Endodermal cell (in vitro differentiated cells): Measurements from ENCODE around the gene NAPB. TPM values are rescaled to one million over a fixed set of nuclear protein-coding genes. Genes with fewer than 3 reads are reported as not detected.
"Not testable (repeated sequence)": the region's sequence is repeated elsewhere in the genome, so short reads cannot be mapped to it uniquely, and the experiment has no call there.

ENCODE experiments used
- DNase-seq: peaks from one replicate; pipeline ENCODE4 v3.0.0-alpha.2; 2017
- H3K27ac ChIP-seq: 2 replicates; pipeline ENCODE4 v1.5.1; 2013; ENCODE audit warnings: mild to moderate bottlenecking, low read depth, low read length, moderate library complexity
- H3K27me3 ChIP-seq: 2 replicates; pipeline ENCODE4 v1.6.1; 2013; ENCODE audit warnings: mild to moderate bottlenecking, low read length, moderate library complexity; ENCODE audit not compliant: insufficient read depth, control insufficient read depth, poor library complexity, severe bottlenecking
- H3K36me3 ChIP-seq: 2 replicates; pipeline ENCODE4 v1.7.0; 2013; ENCODE audit warnings: mild to moderate bottlenecking, low read length, moderate library complexity; ENCODE audit not compliant: control insufficient read depth, insufficient read depth
- H3K4me1 ChIP-seq: one replicate; pipeline ENCODE4 v1.7.0; 2013; ENCODE audit warnings: low read length; ENCODE audit not compliant: control insufficient read depth, insufficient read depth
- H3K4me3 ChIP-seq: 2 replicates; pipeline ENCODE4 v1.5.1; 2013; ENCODE audit warnings: mild to moderate bottlenecking, low read length, moderate library complexity
- H3K9ac ChIP-seq: 2 replicates; pipeline ENCODE4 v1.6.1; 2013; ENCODE audit warnings: mild to moderate bottlenecking, low read length, moderate library complexity; ENCODE audit not compliant: poor library complexity, severe bottlenecking; ENCODE audit errors: extremely low read depth
- H3K9me3 ChIP-seq: 2 replicates; pipeline ENCODE4 v1.6.1; 2013; ENCODE audit warnings: mild to moderate bottlenecking, low read length, moderate library complexity; ENCODE audit not compliant: control insufficient read depth
- H3K27ac Mint-ChIP-seq: 2 replicates; pipeline ENCODE4 v1.8.0; 2020; ENCODE audit warnings: mixed read lengths
- H3K27me3 Mint-ChIP-seq: 2 replicates; pipeline ENCODE4 v1.8.0; 2021; ENCODE audit warnings: mild to moderate bottlenecking, mixed read lengths; ENCODE audit not compliant: insufficient read depth
- H3K36me3 Mint-ChIP-seq: 2 replicates; pipeline ENCODE4 v1.8.0; 2020; ENCODE audit warnings: low read depth, mixed read lengths
- H3K4me1 Mint-ChIP-seq: 2 replicates; pipeline ENCODE4 v1.8.0; 2020; ENCODE audit warnings: mixed read lengths
- H3K4me3 Mint-ChIP-seq: 2 replicates; pipeline ENCODE4 v1.8.0; 2020; ENCODE audit warnings: mild to moderate bottlenecking, moderate library complexity, mixed read lengths
- H3K9me3 Mint-ChIP-seq: 2 replicates; pipeline ENCODE4 v1.8.0; 2020; ENCODE audit warnings: mild to moderate bottlenecking, mixed read lengths
- WGBS, 2 experiments: methylation state at CpG; one replicate each; pipeline versions ENCODE4 v1.1.5 to v1.1.7; 2013; ENCODE audit warnings: missing lambda C conversion rate in 2 of 2, mixed read lengths in 1 of 2; ENCODE audit not compliant: insufficient coverage in 1 of 2, insufficient read length in 1 of 2; 5-methylcytosine and 5-hydroxymethylcytosine counted together
- long read RNA-seq, 4 experiments: library from polyadenylated mRNA in 2 of 4; library from RNA in 1 of 4; library from capped mRNA in 1 of 4; stranded (forward) in 3 of 4; unstranded in 1 of 4; transcript quantifications; one replicate each; pipeline ENCODE4 v2.0.0, GENCODE V29; 2020 to 2021; ENCODE audit warnings: inconsistent platforms in 1 of 4
- polyA plus RNA-seq, 2 experiments: library from polyadenylated mRNA; stranded (reverse); fragments of 50-300 nt; gene quantifications; one replicate each; pipeline ENCODE4 v1.2.3, GENCODE V29; 2013
- total RNA-seq, 2 donors: library from RNA; stranded (reverse); fragmentation: NEBNext Ultra II Directional in 1 of 2; extraction: Animal tissue kit (Norgen Biotek cat#: 25700) in 1 of 2; gene quantifications; 2 replicates in 1 of 2; 3 replicates in 1 of 2; pipeline ENCODE4 v1.2.1, GENCODE V29; 2021
- TF ChIP-seq, protein P1 (sequence below): fragments of 200-600 bp; sonication (generic); conservative IDR thresholded peaks from 2 replicates; pipeline ENCODE4 v1.5.0; 2021; ENCODE audit warnings: antibody characterized with exemption, mild to moderate bottlenecking

The NAPB gene
- total RNA-seq, result 10 to 100 TPM; 15.7 to 16.5 TPM
- polyA plus RNA-seq (2013, experiment 1 of 2), result 16.4 TPM
- polyA plus RNA-seq (2013, experiment 2 of 2), result 16.6 TPM
- long read RNA-seq, experiment 1, partial matches to known transcripts, result 0 of 2 reads
- long read RNA-seq, experiment 1, other reads (novel, unspliced or antisense), result 2 of 2 reads
- long read RNA-seq, experiment 2, partial matches to known transcripts, result 8 of 40 reads
- long read RNA-seq, experiment 2, other reads (novel, unspliced or antisense), result 25 of 40 reads
- long read RNA-seq, experiment 3, transcript NAPB-202 (10 exons, 3,824 nt), result major isoform, 21 of 79 reads
- long read RNA-seq, experiment 3, transcript NAPB-201 (11 exons, 3,837 nt), result minor isoform, 19 of 79 reads
- long read RNA-seq, experiment 3, partial matches to known transcripts, result 18 of 79 reads
- long read RNA-seq, experiment 3, other reads (novel, unspliced or antisense), result 18 of 79 reads
- long read RNA-seq, experiment 4, partial matches to known transcripts, result 0 of 5 reads
- long read RNA-seq, experiment 4, other reads (novel, unspliced or antisense), result 3 of 5 reads

DNA sequence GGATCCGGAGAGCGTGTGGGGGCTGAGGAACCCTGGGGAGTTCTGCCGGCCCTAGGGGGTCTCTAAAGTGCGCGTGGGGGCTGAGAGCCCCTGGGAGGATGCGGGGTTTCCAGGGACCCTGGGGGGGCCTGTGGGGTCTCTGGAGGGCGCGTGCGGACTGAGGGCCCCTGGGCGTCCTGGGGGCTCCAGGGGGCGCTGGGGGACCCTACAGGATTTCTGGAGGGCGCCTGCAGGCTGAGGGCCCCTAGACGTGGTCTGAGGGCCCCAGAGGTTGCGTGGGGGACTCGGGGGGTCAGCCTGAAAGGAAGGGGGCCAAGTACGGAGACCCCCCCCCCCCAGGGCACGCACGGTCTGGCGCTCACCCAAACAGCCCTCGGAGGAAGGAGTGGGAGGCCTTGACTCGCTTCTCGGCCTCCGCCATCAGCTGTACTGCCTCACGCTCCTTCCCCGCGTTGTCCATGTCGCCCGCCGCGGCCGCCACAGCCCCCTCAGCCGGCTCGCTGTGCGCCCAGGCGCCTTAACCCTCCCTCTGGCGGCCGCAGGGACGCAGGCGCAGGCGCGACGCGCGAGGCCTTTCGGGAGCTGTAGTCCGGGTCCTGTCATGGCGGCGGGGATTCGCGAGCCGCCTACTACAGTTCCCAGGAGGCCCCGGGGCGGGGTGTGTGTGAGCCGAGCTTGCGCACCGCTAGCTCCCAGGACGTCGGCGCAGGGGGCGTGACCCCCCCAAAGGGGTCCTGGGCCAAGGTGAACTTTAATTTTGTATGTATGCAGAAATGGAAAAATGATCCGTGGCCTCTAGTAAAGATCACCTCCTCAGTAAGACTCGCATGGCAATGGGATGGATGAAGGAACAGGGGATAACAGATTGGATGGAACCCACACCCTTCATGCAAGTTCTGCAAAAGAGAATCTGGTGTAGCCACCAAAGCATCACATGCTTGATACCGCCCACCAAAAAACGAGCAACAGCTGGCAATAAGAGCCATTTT is at the start of gene NAPB:
Gene NAPB (minus strand): TSS at position 546 of the 989 bp plus-strand sequence. CDS start 86 bp downstream, at position 460.
- H3K4me3 Mint-ChIP-seq, result peak within 1 kb of the TSS; percentile 75
- Histone ChIP-seq H3K9me3 (no peaks in the 10 kb centered on the region), H3K4me3 (peak within 1 kb of the TSS; percentile 75), H3K36me3 (no peaks in the 10 kb centered on the region), H3K27me3 (no peaks in the 10 kb centered on the region), H3K4me1 (peaks cover 3% of the 10 kb centered on the region), H3K9ac (peak within 1 kb of the TSS; percentile 63), H3K27ac (no peak within 1 kb of the TSS)
- no peaks in the 10 kb centered on the region for H3K36me3 Mint-ChIP-seq
- H3K4me1 Mint-ChIP-seq, result peaks cover 23% of the 10 kb centered on the region
- TF ChIP-seq, protein P1, sequence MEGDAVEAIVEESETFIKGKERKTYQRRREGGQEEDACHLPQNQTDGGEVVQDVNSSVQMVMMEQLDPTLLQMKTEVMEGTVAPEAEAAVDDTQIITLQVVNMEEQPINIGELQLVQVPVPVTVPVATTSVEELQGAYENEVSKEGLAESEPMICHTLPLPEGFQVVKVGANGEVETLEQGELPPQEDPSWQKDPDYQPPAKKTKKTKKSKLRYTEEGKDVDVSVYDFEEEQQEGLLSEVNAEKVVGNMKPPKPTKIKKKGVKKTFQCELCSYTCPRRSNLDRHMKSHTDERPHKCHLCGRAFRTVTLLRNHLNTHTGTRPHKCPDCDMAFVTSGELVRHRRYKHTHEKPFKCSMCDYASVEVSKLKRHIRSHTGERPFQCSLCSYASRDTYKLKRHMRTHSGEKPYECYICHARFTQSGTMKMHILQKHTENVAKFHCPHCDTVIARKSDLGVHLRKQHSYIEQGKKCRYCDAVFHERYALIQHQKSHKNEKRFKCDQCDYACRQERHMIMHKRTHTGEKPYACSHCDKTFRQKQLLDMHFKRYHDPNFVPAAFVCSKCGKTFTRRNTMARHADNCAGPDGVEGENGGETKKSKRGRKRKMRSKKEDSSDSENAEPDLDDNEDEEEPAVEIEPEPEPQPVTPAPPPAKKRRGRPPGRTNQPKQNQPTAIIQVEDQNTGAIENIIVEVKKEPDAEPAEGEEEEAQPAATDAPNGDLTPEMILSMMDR, result peak; percentile 70
- WGBS, 2 experiments, result 1 to 3% methylated on average over 15 to 62 of the region's 64 CpGs
- DNase-seq, result peak; percentile 98
- H3K9me3 Mint-ChIP-seq, result peaks cover 3% of the 10 kb centered on the region
- peak within 1 kb of the TSS; percentile 76 for H3K27ac Mint-ChIP-seq
- no peaks in the 10 kb centered on the region for H3K27me3 Mint-ChIP-seq

DNA sequence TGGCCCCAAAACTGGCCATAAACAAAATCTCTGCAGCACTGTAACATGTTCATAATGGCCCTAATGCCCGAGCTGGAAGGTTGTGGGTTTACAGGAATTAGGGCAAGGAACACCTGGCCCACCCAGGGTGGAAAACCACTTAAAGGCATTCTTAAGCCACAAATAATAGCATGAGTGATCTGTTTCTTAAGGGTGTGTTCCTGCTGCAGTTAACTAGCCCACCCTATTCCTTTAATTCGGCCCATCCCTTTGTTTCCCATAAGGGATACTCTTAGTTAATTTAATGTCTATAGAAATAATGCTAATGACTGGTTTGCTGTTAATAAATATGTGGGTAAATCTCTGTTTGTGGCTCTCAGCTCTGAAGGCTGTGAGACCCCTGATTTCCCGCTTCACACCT is 45.7 kb upstream of the NAPB start:
- H3K27ac Mint-ChIP-seq, H3K36me3 Mint-ChIP-seq, H3K27ac ChIP-seq, H3K4me3 Mint-ChIP-seq, H3K27me3 Mint-ChIP-seq, H3K4me1 ChIP-seq, H3K4me3 ChIP-seq, H3K9ac ChIP-seq, H3K36me3 ChIP-seq, DNase-seq, H3K27me3 ChIP-seq: not testable (repeated sequence)
- 84 to 92% methylated on average over 2 of the region's 3 CpGs for WGBS, 2 experiments
- Mint-ChIP-seq H3K9me3 (peaks cover 60% of the 10 kb centered on the region), H3K4me1 (peaks cover 12% of the 10 kb centered on the region)
- peaks cover 41% of the 10 kb centered on the region for H3K9me3 ChIP-seq

DNA sequence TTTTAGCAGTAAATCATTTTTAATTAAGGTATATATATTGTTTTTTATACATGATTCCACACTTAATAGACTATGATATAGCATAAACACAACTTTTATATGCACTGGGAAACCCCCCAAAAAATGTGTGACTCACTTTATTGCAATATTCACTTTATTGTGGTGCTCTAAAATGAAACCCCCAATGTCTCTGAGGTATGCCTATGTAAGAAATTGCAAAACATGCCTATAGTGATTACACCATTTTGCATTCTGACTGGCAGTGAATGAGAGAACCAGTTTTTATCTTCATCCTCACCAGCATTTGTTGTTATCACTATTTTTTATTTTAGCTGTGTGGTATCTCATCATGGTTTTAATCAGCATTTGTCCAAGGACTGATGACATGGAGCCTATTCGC is 39.9 kb upstream of the NAPB start:
- TF ChIP-seq, protein P1, result no peak
- Histone ChIP-seq H3K4me1 (no peaks in the 10 kb centered on the region), H3K4me3 (no peak overlapping the region), H3K36me3 (no peaks in the 10 kb centered on the region), H3K27ac (no peak overlapping the region), H3K9ac (no peak overlapping the region), H3K27me3 (no peaks in the 10 kb centered on the region), H3K9me3 (peaks cover 24% of the 10 kb centered on the region)
- WGBS, 2 experiments, result 71 to 100% methylated on average over 1 of the region's 1 CpG
- H3K27me3 Mint-ChIP-seq, result no peaks in the 10 kb centered on the region
- peaks cover 2% of the 10 kb centered on the region for H3K4me1 Mint-ChIP-seq
- DNase-seq, result no peak
- H3K36me3 Mint-ChIP-seq, result peaks cover 3% of the 10 kb centered on the region
- no peak overlapping the region for H3K27ac Mint-ChIP-seq
- no peak overlapping the region for H3K4me3 Mint-ChIP-seq
- peaks cover 37% of the 10 kb centered on the region for H3K9me3 Mint-ChIP-seq
